Ishikawa (cell line): Measurements from ENCODE around the gene GPBAR1.
A peak's percentile ranks its signal among the peaks of the same experiment; 100 is the strongest.

Experiments
- CEBPB ChIP-seq: IDR thresholded peaks from 2 replicates; pipeline ENCODE4 v1.6.1; 2012
- CREB1 ChIP-seq: IDR thresholded peaks from 2 replicates; pipeline ENCODE4 v1.6.1; 2012; ENCODE audit warnings: low read depth
- EGR1 ChIP-seq: IDR thresholded peaks from 2 replicates; pipeline ENCODE4 v1.6.1; 2012
- EP300 ChIP-seq: IDR thresholded peaks from 2 replicates; pipeline ENCODE4 v1.6.1; 2012; ENCODE audit warnings: borderline replicate concordance
- FOXM1 ChIP-seq: IDR thresholded peaks from 2 replicates; pipeline ENCODE4 v1.6.1; 2012; ENCODE audit warnings: low read depth, borderline replicate concordance
- NFIC ChIP-seq: IDR thresholded peaks from 2 replicates; pipeline ENCODE4 v1.6.1; 2012
- RAD21 ChIP-seq: IDR thresholded peaks from 2 replicates; pipeline ENCODE4 v1.6.1; 2012; ENCODE audit warnings: low read depth
- TAF1 ChIP-seq: IDR thresholded peaks from 2 replicates; pipeline ENCODE4 v1.6.1; 2012; ENCODE audit warnings: low read depth, mild to moderate bottlenecking
- TCF12 ChIP-seq: IDR thresholded peaks from 2 replicates; pipeline ENCODE4 v1.6.1; 2012; ENCODE audit warnings: low read depth
- TEAD4 ChIP-seq: IDR thresholded peaks from 2 replicates; pipeline ENCODE4 v1.6.1; 2012
- USF1 ChIP-seq: IDR thresholded peaks from 2 replicates; pipeline ENCODE4 v1.6.1; 2012
- YY1 ChIP-seq: IDR thresholded peaks from 2 replicates; pipeline ENCODE4 v1.6.1; 2012; ENCODE audit warnings: low read depth
- ZBTB7A ChIP-seq: IDR thresholded peaks from 2 replicates; pipeline ENCODE4 v1.6.1; 2012; ENCODE audit warnings: low read depth
- TF ChIP-seq, protein P1 (sequence below): IDR thresholded peaks from 2 replicates; pipeline ENCODE4 v1.6.1; 2012
- TF ChIP-seq, protein P2 (sequence below): IDR thresholded peaks from 2 replicates; pipeline ENCODE4 v1.6.1; 2012; ENCODE audit warnings: low read depth, mild to moderate bottlenecking

The GPBAR1 gene

GRCh38 chr2:218294430-218295022 lies 33.7 kb downstream of the GPBAR1 start:
- TF ChIP-seq EP300 (no peak), TEAD4 (no peak), EGR1 (no peak), FOXM1 (no peak), CEBPB (no peak), ZBTB7A (no peak), RAD21 (no peak), CREB1 (no peak), USF1 (no peak), NFIC (no peak), YY1 (no peak), TAF1 (no peak), TCF12 (no peak)
- TF ChIP-seq, protein P1, sequence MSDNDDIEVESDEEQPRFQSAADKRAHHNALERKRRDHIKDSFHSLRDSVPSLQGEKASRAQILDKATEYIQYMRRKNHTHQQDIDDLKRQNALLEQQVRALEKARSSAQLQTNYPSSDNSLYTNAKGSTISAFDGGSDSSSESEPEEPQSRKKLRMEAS, result no peak
- TF ChIP-seq, protein P2, sequence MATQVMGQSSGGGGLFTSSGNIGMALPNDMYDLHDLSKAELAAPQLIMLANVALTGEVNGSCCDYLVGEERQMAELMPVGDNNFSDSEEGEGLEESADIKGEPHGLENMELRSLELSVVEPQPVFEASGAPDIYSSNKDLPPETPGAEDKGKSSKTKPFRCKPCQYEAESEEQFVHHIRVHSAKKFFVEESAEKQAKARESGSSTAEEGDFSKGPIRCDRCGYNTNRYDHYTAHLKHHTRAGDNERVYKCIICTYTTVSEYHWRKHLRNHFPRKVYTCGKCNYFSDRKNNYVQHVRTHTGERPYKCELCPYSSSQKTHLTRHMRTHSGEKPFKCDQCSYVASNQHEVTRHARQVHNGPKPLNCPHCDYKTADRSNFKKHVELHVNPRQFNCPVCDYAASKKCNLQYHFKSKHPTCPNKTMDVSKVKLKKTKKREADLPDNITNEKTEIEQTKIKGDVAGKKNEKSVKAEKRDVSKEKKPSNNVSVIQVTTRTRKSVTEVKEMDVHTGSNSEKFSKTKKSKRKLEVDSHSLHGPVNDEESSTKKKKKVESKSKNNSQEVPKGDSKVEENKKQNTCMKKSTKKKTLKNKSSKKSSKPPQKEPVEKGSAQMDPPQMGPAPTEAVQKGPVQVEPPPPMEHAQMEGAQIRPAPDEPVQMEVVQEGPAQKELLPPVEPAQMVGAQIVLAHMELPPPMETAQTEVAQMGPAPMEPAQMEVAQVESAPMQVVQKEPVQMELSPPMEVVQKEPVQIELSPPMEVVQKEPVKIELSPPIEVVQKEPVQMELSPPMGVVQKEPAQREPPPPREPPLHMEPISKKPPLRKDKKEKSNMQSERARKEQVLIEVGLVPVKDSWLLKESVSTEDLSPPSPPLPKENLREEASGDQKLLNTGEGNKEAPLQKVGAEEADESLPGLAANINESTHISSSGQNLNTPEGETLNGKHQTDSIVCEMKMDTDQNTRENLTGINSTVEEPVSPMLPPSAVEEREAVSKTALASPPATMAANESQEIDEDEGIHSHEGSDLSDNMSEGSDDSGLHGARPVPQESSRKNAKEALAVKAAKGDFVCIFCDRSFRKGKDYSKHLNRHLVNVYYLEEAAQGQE, result no peak

- TF ChIP-seq, protein P1, result peak; percentile 31; the same call in 1 of the 2 replicates
- TF ChIP-seq USF1 (no peak), TCF12 (0 out of 2 replicates have a peak, but pooled peaks have one; percentile 21), YY1 (no peak), TAF1 (no peak)
Observed at GRCh38 chr2:218295029-218295428, 34.2 kb downstream of the GPBAR1 start.

DNA sequence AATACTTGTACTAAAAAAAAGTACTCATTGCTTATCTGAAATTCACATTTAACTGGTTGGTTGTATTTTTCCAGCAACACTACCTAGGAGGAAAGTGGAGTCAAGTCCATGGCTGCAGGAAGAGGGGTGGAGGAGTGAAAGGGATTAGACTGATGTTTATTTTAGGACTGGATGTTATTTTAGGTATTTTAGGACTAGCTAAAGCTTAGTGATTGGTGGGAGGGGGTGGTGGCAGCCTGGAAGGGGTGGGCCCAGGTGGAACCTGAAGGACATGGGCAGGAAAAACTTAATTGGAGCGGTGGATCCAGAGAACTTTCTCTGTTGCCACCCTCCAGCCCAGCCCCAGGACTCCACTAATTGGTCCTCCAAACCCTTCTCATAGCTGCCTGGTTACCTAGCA lies 35.4 kb downstream of the GPBAR1 start:
- TF ChIP-seq CREB1 (no peak), NFIC (no peak), TEAD4 (no peak)
- TF ChIP-seq, protein P2, result no peak

- no peak for TF ChIP-seq TAF1
Observed at GRCh38 chr2:218296847-218297246, 36.0 kb downstream of the GPBAR1 start.

DNA sequence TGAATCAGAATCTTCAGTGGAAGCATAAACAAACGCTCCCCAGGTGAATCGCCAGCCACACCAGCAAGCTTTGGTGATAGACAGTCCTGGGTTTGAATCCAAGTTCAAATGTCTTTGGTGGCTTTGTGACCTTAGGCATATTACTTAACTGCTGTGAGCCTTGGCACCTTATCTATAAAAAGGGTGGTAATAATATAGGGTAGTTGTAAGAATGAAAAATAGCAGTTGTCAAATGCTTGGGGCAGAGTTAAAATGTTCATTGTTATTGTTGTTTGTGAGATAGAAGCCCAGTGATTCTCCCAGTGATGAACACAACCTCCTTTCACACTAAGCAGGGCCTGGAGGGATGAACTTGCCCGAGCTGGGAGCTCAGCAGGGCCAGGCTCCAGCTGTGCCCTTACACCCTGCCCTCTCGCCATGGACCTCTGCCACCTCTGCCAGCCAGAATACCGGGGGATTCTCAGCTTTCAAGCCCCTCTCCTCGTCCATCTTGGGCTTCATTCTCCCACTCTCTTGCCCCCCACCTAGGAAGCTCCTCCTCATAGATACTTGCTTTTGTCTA lies 37.6 kb downstream of the GPBAR1 start:
- TF ChIP-seq TEAD4, result no peak
- TF ChIP-seq RAD21, result no peak
- no peak for TF ChIP-seq CREB1

DNA sequence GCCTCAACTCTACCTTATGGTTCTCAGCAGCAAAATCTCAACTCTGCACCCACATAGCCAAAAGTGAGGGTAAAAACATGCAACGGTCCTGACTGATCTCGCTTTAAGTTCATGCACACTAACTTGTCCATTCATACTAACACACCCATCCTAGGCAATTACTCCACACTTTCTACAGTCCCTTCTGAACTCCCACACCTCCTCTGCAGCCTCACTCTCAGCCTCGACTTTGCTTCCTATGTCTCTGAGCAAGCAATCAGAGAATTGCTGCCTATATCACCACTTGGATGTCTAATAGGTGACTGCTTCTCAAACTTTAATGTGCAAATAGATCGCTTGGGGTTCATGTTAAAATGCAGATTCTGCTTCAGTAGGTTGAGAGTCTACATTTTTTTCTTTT lies 39.3 kb downstream of the GPBAR1 start:
- TF ChIP-seq YY1 (no peak), TAF1 (no peak), FOXM1 (no peak), TEAD4 (no peak), USF1 (no peak), EGR1 (no peak), NFIC (no peak), EP300 (no peak), ZBTB7A (no peak)
- TF ChIP-seq, protein P1, result no peak
- TF ChIP-seq, protein P2, result no peak
